Measurements from ENCODE around the gene STKLD1. TPM values are rescaled to one million over a fixed set of nuclear protein-coding genes. Genes with fewer than 3 reads are reported as not detected.
A peak's percentile ranks its signal among the peaks of the same experiment; 100 is the strongest.

The STKLD1 gene
- total and polyA plus RNA-seq, 9 of the 15 experiments (the other 6 are each of a cell fraction or from before 2014, with no cell fraction given), result 0.10 to 0.65 (median 0.33) TPM; not detected in 2

DNA sequence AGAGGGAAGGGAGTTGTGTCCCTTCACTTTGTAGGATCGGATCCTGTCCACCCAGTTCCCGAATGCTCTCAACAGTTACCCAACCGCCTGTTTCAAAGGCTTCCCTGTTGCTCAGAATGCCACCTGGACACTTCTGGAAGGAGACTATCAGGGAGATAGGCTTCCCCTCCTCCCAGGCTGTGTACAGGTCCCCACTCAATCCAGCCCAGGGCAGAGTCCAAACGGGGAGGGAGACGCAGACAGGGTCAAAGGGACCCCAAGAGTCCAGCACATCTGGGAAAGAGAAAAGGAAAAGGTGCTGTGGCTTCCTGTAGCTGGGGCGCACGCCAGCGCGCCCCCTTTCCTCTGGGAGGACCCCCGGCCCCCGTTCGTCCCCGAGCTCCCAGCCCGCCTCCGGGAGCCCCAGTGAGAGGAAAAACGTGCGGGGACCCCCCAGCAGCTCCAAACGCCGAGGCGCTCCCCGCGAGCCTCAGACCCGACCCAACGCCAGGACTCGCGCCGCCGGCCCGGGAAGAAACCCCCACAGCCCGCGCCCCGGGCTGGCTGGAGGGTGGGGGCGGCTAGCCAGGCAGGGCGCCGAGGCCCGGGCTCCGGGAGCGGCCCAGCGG is 946 bp upstream of the STKLD1 start:
- H3K4me2 ChIP-seq (ENCODE audit: insufficient read depth, low read length), result peak overlapping the region; percentile 88
- under 1% methylated on average over 20 of the region's 39 CpGs for WGBS (ENCODE audit: insufficient coverage, low coverage, missing lambda C conversion rate)
- DNase-seq (ENCODE audit: extremely low read depth in 1 of 4, low spot score in 3 of 4), result peak in 2 of 4 experiments; percentile 56 to 62
- peaks cover 43 to 53% of the 10 kb centered on the region in 2 experiments; a peak in 4 of 5 replicates for H3K4me1 ChIP-seq (replicated peaks in 1 of 2; ENCODE audit: control insufficient read depth in 2 of 2, insufficient read depth in 2 of 2, low read length in 2 of 2)
- H3K36me3 ChIP-seq (ENCODE audit: control insufficient read depth, insufficient read depth, low read length), result peaks cover 39% of the 10 kb centered on the region
- no TSS peak for BruUV-seq (replicated peaks)
- H4K20me1 ChIP-seq (replicated peaks; ENCODE audit: control insufficient read depth, insufficient read depth, low read length), result peaks cover 35% of the 10 kb centered on the region
- no peak for FAIRE-seq
- no peaks in the 10 kb centered on the region for H3K9me3 ChIP-seq (replicated peaks; ENCODE audit: control insufficient read depth, insufficient read depth, low read depth, low read length)
- ATAC-seq, result peak; percentile 42
- ChIA-PET CTCF (ENCODE audit: low intra/inter-chr PET ratio) (interaction anchor here (0.9 kb wide), 1 partner anchor 19 kb away, joined by 4 read pairs; the partner anchor contains the start of gene SURF2), POLR2A (interaction anchor here (0.5 to 8.5 kb wide), 10 partner anchors 10 to 626 kb away, joined by 3 to 109 read pairs (median 4); partner anchors contain the start of genes MED22, RPL7A, SURF1 and SURF2)
- H3K27ac ChIP-seq (ENCODE audit: extremely low read depth, low read depth, low read length), result peak overlapping the region; percentile 97
- in situ Hi-C loops (cut with MboI) (no loop called here), intact Hi-C loops (cut with micrococcal nuclease) (no loop called here)
- peaks cover 18% of the 10 kb centered on the region for H3K9me1 ChIP-seq (ENCODE audit: control insufficient read depth, insufficient read depth, low read length)
- H3K9ac ChIP-seq (ENCODE audit: insufficient read depth in 1 of 2, low read depth in 2 of 2, low read length in 2 of 2), result peak overlapping the region; percentile 97
- no peaks in the 10 kb centered on the region for H3K27me3 ChIP-seq (ENCODE audit: control insufficient read depth in 2 of 2, insufficient read depth in 2 of 2, low read length in 2 of 2)
- peak overlapping the region; percentile 87 for H3K4me3 ChIP-seq
- 0 out of 2 replicates have a peak overlapping the region, but pooled peaks have one; percentile 64 for H2AFZ ChIP-seq (ENCODE audit: low read depth, low read length)
- H3K79me2 ChIP-seq (ENCODE audit: control insufficient read depth, insufficient read depth, low read length), result peaks cover 64% of the 10 kb centered on the region
- 0 out of 2 replicates have a peak, but pooled peaks have one; percentile 24 for TF ChIP-seq SP1 (CRISPR knock-in tag; IDR thresholded peaks at IDR 0.05)
- TF ChIP-seq CBX2 (IDR thresholded peaks at IDR 0.05; ENCODE audit: insufficient read depth, low read length, poor library complexity, severe bottlenecking), result no peak
- TF ChIP-seq, protein P1, sequence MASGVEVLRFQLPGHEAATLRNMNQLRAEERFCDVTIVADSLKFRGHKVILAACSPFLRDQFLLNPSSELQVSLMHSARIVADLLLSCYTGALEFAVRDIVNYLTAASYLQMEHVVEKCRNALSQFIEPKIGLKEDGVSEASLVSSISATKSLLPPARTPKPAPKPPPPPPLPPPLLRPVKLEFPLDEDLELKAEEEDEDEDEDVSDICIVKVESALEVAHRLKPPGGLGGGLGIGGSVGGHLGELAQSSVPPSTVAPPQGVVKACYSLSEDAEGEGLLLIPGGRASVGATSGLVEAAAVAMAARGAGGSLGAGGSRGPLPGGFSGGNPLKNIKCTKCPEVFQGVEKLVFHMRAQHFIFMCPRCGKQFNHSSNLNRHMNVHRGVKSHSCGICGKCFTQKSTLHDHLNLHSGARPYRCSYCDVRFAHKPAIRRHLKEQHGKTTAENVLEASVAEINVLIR (CRISPR knock-in tag; IDR thresholded peaks at IDR 0.05), result no peak
- peak; percentile 66 for TF ChIP-seq ZBTB7A (IDR thresholded peaks at IDR 0.05; ENCODE audit: borderline replicate concordance, control insufficient read depth, low read depth, low read length)
- no peak for TF ChIP-seq ZNF175 (CRISPR knock-in tag; IDR thresholded peaks at IDR 0.05; ENCODE audit: low read depth)
- no peak for TF ChIP-seq RFX5 (IDR thresholded peaks at IDR 0.05; ENCODE audit: low read depth, low read length)
- TF ChIP-seq LEF1 (IDR thresholded peaks at IDR 0.05), result no peak
- TF ChIP-seq TOE1 (IDR thresholded peaks at IDR 0.05; ENCODE audit: borderline replicate concordance), result 0 out of 2 replicates have a peak, but pooled peaks have one; percentile 31
- no peak for TF ChIP-seq TOE1 (CRISPR knock-in tag; IDR thresholded peaks at IDR 0.05; ENCODE audit: borderline replicate concordance, low read depth)
- TF ChIP-seq MTA3 (IDR thresholded peaks at IDR 0.05; ENCODE audit: borderline replicate concordance), result no peak
- TF ChIP-seq, protein P2, sequence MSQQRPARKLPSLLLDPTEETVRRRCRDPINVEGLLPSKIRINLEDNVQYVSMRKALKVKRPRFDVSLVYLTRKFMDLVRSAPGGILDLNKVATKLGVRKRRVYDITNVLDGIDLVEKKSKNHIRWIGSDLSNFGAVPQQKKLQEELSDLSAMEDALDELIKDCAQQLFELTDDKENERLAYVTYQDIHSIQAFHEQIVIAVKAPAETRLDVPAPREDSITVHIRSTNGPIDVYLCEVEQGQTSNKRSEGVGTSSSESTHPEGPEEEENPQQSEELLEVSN (IDR thresholded peaks at IDR 0.05; ENCODE audit: borderline replicate concordance in 1 of 2, extremely low read depth in 1 of 2, insufficient read depth in 1 of 2, insufficient read length in 1 of 2, low read depth in 1 of 2, low read length in 1 of 2, poor library complexity in 1 of 2, severe bottlenecking in 1 of 2), result no peak
- no peak for TF ChIP-seq MYC (IDR thresholded peaks at IDR 0.05; ENCODE audit: low read depth, low read length)
- no peak for TF ChIP-seq MYC (CRISPR knock-in tag; IDR thresholded peaks at IDR 0.05; ENCODE audit: borderline replicate concordance, low read depth)
- TF ChIP-seq PTRF (tag; IDR thresholded peaks at IDR 0.05), result no peak
- no peak for TF ChIP-seq CBX1 (IDR thresholded peaks at IDR 0.05; ENCODE audit: low read depth)
- TF ChIP-seq MEF2A (IDR thresholded peaks at IDR 0.05; ENCODE audit: control insufficient read depth, low read depth, low read length), result no peak
- TF ChIP-seq TARDBP (IDR thresholded peaks at IDR 0.05), result no peak
- no peak for TF ChIP-seq ZNF77 (CRISPR knock-in tag; IDR thresholded peaks at IDR 0.05)
- TF ChIP-seq SRSF9 (IDR thresholded peaks at IDR 0.05; ENCODE audit: borderline replicate concordance, low read depth, low read length), result no peak
- no peak for TF ChIP-seq ZKSCAN1 (IDR thresholded peaks at IDR 0.05; ENCODE audit: low read depth, low read length)
- TF ChIP-seq ZNF239 (CRISPR knock-in tag; IDR thresholded peaks at IDR 0.05), result no peak

Measured in K562 (cell line).